ENCODE results near the gene ADRA2C.

DNA sequence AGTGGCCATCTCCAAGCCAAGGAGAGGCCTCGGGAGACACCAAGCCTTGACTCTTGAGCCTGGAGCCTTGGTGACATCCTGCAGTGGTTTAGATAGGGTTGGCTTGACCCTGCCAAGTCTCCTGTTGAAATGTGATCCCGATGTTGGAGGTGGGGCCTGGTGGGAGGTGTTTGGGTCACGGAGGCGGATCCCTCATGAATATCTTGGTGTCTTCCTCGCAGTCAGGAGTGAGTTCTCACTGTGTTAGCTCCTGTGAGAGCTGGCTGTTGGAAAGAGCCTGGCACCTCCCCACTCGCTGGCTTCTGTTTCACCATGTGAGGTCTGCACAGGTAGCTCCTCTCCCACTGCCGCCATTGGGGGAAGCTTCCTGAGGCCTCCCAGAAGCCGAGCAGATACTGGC, 38.8 kb downstream of the ADRA2C start:
- TF ChIP-seq, protein P1, sequence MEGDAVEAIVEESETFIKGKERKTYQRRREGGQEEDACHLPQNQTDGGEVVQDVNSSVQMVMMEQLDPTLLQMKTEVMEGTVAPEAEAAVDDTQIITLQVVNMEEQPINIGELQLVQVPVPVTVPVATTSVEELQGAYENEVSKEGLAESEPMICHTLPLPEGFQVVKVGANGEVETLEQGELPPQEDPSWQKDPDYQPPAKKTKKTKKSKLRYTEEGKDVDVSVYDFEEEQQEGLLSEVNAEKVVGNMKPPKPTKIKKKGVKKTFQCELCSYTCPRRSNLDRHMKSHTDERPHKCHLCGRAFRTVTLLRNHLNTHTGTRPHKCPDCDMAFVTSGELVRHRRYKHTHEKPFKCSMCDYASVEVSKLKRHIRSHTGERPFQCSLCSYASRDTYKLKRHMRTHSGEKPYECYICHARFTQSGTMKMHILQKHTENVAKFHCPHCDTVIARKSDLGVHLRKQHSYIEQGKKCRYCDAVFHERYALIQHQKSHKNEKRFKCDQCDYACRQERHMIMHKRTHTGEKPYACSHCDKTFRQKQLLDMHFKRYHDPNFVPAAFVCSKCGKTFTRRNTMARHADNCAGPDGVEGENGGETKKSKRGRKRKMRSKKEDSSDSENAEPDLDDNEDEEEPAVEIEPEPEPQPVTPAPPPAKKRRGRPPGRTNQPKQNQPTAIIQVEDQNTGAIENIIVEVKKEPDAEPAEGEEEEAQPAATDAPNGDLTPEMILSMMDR (IDR thresholded peaks at IDR 0.05; ENCODE audit: low read depth, low read length, poor library complexity, severe bottlenecking), result no peak
- no peak for TF ChIP-seq EZH2phosphoT487 (IDR thresholded peaks at IDR 0.05; ENCODE audit: borderline replicate concordance, low read length)
